Choroid plexus epithelial cell (primary cell): ENCODE data around the gene CCDC157.
"Not testable (repeated sequence)": the region's sequence is repeated elsewhere in the genome, so short reads cannot be mapped to it uniquely, and the experiment has no call there.

Experiments used
- DNase-seq: peaks from one replicate; pipeline ENCODE4 v3.0.0-alpha.2; 2010; ENCODE audit warnings: low read depth
- H3K4me3 ChIP-seq: 2 replicates; pipeline ENCODE4 v1.5.1; 2011; ENCODE audit warnings: low read depth, mild to moderate bottlenecking, control low read depth, low read length, moderate library complexity
- CTCF ChIP-seq: conservative IDR thresholded peaks from 2 replicates; pipeline ENCODE4 v1.5.1; 2011; ENCODE audit warnings: low read depth, mild to moderate bottlenecking, control low read depth, inconsistent platforms, low read length, moderate library complexity

CCDC157 gene

GRCh38 chr22:30333707-30334087 is 23.1 kb upstream of the CCDC157 start:
- no peak for TF ChIP-seq CTCF
- no peak overlapping the region for H3K4me3 ChIP-seq
- no peak for DNase-seq

GRCh38 chr22:30334646-30335045 is 22.2 kb upstream of the CCDC157 start:
- no peak overlapping the region for H3K4me3 ChIP-seq
- DNase-seq = no peak
- no peak for TF ChIP-seq CTCF

DNA sequence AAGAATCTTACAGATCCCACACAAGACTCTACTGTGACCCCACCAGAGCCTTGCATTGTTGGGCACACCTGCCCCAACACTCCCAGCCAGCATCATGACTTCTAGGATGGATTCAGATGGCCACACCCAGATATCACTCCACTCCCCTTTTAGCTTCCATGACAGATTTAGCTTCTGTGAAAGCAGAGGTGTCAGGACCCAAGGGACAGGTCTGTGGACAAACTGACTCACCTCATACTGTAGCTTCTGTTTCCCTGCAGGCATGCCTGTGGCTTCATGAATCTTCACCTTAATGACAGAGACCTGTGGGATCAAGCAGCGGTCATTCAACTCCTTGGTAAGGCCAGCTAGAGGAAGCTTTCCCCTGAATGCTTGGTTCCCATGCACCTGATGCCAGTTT is 21.6 kb upstream of the CCDC157 start:
- H3K4me3 ChIP-seq = no peak overlapping the region
- DNase-seq = no peak
- no peak for TF ChIP-seq CTCF

DNA sequence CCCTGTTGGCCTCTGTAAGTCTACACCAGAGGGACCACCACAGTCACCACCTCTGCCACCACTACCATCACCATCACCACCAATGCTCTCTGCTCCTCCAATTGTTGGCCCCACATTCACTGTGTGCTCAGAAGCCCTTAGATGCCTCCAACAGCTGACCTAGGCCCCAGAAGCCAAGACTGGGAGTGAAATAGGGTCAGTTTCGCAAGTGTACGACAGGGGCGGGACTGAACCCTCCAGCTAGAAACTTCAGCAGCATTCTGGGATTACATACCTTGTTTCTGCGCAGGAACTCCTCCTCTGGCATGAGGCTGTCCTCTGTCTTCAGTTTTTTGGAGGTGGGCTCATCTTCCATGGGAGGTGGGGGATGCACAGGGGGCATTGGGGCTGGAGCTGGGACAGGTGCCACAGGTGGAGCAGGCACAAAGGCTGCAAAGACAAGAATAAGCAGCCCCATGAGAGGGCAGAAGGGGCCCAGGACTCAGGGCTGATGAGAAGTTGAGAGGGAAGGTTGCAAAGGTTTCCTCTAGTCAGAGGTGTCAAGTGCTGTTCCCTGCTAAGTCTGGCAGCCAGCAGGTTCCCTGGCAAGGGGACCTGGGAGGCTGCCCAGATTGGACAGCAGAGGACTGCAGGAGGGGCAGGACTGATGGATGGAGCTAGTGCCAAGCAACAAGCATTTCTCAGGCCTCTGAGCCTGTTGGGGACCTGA is 19.9 kb upstream of the CCDC157 start:
- no peak overlapping the region for H3K4me3 ChIP-seq
- TF ChIP-seq CTCF = no peak
- no peak for DNase-seq

DNA sequence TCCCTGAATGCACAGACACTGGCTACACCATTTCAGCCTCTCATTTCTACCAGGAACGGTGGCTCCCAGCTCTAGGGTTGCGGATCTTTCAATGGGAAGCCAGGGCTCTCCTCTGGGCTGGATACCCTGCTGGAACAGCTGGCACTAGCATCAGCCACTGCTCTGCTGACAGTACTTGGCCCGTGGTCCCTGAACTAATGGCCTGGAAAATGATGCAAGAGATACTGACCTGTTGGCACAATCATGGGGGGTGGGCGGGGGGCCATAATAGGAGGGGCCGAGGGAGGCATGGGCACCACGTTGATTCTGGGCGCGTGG is 19.4 kb upstream of the CCDC157 start:
- DNase-seq = no peak
- no peak for TF ChIP-seq CTCF
- H3K4me3 ChIP-seq = no peak overlapping the region

DNA sequence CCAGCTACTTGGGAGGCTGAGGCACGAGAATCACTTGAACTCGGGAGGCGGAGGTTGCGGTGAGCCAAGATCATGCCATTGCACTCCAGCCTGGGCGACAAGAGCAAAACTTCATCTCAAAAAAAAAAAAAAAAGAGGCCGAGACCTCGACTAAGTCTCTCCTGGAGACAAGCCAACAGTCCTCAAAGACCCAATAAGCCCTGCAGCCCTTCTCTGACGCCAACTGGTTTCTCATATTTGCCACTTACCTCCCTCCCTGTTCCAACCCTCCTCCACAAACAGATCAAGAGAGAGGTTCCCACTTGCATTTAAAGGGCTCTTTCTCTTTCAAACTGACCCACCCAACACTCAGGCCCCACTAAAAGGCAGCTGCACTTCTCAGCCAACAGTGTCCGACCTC is 18.5 kb upstream of the CCDC157 start:
- H3K4me3 ChIP-seq, DNase-seq: not testable (repeated sequence)

DNA sequence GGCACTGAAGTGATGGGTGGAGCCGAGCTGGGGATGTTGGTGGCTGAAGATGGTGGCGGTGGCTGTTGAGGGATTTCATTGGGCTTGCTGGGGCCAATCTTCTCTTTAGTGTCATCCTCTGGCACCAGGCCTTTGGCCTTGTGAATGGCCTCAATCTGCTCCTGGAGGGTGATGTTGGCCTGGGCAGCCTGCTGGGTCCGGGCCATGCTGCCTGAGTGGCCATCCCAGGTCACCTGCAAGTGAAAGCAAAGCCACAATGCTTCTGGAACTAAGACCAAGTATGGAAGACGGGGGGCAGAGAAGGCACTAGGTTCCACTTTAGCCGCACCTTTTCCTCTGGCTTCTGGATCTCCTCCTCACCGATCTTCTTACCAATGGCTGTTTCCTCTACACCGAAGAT is 18.0 kb upstream of the CCDC157 start:
- no peak overlapping the region for H3K4me3 ChIP-seq
- TF ChIP-seq CTCF = no peak
- no peak for DNase-seq
